ENCODE data around the gene ACSS3.

The ACSS3 gene

DNA sequence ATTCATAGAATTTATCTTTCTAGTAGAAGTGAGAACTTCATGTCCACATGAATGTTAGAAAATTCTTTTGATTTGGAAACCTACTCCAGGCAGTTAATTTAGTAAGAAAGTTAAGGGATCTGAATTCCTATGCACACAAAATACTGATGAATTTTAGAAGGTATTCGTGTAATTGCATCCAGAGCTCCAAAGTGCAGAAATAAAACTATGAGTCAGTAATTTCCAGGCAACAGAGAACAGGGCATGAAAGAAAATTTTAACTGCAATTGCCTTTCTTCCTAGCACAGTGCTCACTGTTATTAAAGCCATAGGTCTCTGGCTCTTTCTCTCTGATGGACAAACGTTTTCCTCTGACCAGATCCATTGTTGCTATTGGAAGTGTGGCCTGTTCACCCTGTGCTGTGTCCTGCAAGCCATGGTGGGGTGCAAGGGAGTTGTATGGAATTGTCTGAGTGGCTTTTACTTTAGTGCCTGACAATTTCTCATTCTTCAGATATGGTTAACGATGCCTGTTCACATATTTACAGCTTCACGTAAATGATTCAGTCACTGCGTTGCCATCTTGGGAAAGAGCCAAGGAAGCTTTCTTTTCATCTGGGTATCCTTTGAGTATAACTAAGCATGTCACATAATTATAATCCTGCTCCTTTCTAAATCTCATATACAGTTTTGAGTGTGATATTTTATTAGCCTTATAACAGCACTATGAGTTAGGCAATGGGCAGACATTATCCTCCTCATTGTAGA lies 145.1 kb downstream of the ACSS3 start:
- DNase-seq (ENCODE audit: low read depth, low spot score) = no peak

DNA sequence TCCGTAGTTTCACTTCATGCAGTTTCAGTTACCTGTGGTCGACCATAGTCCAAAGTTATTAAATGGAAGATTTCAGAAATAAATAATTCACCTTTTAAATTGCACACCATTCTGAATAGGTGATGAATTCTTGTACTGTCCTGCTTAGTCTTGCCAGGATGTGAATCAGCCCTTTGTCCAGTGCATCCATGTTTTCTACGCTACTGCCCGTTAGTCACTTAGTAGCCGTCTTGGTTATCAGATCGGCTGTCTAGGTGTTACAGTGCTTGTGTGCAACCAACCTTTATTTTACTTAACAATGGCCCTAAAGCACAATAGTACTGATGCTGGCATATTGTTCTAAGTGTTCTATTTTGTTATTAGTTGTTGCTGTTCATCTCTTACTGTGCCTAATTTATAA lies 146.7 kb downstream of the ACSS3 start:
- DNase-seq (ENCODE audit: low read depth, low spot score) = no peak

DNA sequence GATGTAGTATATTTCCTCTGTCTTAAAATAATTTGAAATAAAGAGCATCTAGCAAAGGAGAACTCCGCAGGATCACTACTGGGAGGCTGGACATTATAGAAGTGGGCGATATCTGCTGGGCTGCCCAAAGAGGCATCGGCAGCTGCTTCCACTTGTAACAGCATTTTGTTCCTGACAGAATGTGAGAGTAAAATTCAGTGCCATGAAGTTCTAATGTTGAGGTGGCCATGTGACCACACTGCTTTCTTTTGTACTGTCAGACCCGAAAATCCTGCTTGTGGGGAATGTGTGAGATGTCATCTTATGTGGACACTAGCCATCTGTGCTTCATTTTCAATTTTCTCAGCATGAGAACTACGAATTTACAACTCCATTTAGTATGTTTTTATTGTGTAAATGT lies 151.9 kb downstream of the ACSS3 start:
- DNase-seq (ENCODE audit: low read depth, low spot score) = peak; percentile 9

DNA sequence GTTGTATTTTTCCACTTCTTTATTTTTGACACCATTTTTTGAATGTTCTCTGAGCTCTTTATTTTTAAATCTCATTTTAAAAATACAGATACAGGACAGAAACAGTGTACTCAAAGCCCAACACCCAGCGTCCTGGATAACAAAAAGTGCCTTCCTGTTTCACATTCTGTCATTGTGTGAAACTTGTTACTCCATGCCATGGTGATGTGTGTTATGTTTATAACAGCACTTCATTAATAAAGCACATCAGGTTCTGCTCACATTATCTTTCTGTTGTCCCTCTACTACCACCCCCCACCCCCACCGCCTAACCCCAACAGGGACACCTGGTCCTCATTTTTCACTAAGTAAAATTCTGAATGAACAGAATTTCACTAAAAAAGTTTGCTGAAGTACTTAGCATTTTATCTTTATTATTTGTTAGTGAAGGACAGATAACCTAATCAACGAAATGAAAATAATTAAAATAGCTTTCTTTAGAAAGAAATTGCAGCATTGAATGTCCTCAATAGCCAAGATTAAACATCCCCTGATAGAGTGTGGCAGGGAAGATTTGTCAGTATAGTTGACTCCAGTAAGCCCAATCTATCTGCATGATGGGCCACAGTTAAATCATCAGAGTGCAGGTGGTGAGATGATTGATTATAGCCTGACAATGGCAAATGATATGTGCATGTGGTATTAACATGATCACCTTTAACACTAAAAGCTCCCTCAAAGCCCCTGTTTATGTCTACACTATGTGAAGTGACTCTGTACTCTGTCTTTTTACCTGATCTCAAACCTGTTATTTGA lies 153.9 kb downstream of the ACSS3 start:
- no peak for DNase-seq (ENCODE audit: low read depth, low spot score)

- no peak for DNase-seq (ENCODE audit: low read depth, low spot score)
These were observed 167.6 kb downstream of the ACSS3 start for GRCh38 chr12:81245458-81245857.

DNA sequence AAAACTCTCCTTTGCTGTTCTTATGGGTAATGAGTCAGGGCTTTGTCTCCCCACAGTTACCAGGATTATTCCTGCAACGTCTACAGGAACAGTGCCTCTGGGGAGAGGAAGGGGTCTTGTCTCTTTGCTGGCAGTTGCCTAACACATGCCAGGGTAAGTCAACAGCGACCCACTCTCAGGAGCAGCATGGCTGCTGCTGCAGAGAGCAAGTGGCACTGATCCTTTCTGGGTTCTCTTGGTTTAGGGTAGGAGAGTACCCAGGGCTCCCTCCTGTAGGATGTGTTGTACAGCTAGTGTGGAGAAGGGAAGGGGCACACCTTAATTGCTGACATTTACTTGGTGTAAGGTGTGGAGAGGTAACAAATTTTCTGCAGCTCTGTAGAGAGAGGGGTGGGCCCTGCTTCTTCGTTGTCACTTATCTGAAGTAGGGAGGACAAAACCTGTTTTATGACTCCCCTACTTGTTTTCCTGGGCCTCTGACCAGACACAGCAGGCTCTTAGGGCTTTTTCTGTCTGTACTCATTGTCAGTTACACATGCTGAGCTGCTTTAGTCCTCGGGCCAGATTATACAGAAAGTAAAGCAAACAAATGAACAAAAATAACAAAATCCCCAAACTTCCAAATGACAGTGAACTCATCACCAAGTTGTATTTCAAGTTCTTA lies 168.2 kb downstream of the ACSS3 start:
- peak; percentile 27 for DNase-seq (ENCODE audit: low read depth, low spot score)

DNA sequence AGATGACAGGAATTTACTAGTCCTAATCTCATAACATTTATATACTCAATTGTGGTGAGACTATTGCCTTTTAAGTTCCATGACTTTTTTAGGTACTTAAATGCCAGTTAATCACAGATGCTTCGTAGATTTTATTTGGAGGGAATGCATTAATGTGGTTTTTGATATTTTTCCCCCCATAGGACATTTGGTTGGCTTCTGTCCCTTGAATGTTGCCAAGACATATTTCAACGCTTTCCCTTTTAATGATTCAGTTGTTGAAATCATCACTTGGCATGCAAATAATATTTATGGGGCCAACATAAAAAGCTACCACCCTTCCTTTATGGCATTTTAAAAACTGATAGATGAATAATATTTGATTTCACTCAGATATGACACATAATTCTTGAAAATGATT lies 172.1 kb downstream of the ACSS3 start:
- no peak for DNase-seq (ENCODE audit: low read depth, low spot score)

DNA sequence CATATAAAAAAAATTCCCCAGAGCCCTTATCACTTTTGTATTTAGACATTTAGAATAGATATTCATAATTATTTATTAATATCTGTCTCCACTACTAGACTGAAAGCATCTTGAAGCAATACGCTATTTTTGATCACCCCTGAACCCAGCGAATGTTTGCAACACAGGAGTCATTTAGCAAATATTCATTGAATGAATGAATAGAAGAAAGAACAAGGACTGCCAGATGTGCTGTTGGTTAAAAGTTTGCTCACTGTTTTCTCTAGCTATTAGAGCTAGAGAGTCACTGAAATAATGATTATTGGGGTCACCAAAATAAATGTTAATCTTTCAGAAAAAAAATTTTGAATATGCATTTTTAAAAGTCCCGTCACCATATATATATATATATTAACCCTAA lies 174.3 kb downstream of the ACSS3 start:
- no peak for DNase-seq (ENCODE audit: low read depth, low spot score)

GRCh38 chr12:81253360-81253759 lies 175.5 kb downstream of the ACSS3 start:
- no peak for DNase-seq (ENCODE audit: low read depth, low spot score)

DNA sequence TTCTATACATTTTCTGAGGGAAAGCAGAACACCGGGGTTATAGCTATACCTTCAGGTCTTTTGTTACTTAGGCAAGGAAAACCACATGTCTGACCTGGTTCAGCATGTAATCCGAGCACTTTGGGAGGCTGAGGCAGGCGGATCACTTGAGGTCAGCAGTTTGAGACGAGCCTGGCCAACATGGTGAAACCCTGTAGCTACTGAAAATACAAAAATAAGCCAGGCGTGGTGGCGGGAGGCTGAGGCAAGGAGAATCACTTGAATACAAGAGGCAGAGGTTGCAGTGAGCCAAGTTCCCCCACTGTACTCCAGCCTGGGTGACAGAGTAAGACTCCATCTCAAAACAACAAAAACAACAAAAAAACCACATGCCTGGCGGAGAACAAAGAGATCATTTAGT lies 177.6 kb downstream of the ACSS3 start:
- DNase-seq (ENCODE audit: low read depth, low spot score) = no peak

DNA sequence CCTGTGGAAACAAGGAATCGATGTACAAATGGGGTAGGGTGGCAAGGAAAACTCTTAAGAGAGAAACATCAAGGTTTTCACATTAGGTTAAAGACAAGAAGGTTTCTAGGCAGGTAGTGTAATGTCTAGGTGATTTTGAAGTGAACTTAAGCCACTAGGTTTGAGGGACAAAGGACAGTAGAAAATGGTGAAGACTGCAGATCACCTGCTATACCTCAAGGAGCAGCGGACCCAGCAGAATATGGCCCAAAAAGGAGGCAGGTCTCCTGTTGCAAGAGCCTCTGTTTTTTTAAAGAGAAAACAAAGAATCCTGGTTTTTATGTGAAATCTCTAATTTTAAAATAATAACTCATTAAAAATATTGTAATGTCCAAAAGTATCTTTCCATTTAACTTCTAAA lies 178.1 kb downstream of the ACSS3 start:
- DNase-seq (ENCODE audit: low read depth, low spot score) = no peak

DNA sequence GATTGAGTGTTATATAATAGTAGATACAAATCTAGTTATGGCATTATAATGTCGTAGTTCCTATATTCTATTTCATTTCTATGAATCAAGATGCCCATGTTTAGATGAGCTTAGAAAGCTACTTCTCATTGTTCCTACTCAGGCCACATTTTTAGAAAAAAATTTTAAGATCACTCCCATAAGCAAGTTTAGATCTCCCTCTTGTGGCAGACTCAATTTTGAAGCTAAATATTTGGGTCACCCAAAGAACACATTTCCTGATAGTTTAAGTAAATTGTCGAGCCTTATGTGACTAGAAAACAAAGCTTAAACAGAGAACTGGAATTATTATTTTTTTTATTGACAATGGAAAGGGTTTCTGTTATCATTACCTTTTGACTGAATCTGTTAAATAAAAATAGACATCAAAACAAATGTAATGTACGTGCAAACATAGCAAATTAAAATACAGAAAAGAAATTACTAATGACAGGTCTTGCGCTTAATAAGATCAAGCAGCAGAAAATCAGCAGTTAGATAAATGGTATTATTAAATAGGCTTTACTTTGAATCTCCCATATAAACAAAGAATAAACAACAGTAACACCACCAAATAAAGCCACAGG lies 180.2 kb downstream of the ACSS3 start:
- peak; percentile 15 for DNase-seq (ENCODE audit: low read depth, low spot score)

DNA sequence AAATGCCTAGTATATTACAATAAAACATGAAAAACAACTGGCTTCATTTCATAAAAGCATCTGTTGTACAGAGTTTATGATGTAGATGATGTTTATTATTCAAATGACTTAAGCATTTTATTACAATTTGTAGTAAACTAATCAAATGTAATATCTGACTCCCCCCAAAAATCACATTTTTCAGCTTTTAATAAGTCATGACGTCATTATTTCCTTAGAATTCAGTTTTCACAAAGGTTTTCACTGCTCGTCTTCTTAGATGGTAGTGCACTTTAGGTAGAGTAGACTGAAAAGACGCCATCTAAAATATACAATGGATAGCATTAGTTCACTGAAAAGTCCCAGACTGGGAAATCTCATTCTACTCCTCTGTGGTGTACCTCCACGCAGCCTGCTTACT lies 181.5 kb downstream of the ACSS3 start:
- DNase-seq (ENCODE audit: low read depth, low spot score) = no peak

GRCh38 chr12:81261508-81262207 lies 183.8 kb downstream of the ACSS3 start:
- no peak for DNase-seq (ENCODE audit: low read depth, low spot score)

GRCh38 chr12:81263072-81263471 lies 185.2 kb downstream of the ACSS3 start:
- no peak for DNase-seq (ENCODE audit: low read depth, low spot score)

- no peak for DNase-seq (ENCODE audit: low read depth, low spot score)
These were observed 192.5 kb downstream of the ACSS3 start for GRCh38 chr12:81270385-81270784.

DNA sequence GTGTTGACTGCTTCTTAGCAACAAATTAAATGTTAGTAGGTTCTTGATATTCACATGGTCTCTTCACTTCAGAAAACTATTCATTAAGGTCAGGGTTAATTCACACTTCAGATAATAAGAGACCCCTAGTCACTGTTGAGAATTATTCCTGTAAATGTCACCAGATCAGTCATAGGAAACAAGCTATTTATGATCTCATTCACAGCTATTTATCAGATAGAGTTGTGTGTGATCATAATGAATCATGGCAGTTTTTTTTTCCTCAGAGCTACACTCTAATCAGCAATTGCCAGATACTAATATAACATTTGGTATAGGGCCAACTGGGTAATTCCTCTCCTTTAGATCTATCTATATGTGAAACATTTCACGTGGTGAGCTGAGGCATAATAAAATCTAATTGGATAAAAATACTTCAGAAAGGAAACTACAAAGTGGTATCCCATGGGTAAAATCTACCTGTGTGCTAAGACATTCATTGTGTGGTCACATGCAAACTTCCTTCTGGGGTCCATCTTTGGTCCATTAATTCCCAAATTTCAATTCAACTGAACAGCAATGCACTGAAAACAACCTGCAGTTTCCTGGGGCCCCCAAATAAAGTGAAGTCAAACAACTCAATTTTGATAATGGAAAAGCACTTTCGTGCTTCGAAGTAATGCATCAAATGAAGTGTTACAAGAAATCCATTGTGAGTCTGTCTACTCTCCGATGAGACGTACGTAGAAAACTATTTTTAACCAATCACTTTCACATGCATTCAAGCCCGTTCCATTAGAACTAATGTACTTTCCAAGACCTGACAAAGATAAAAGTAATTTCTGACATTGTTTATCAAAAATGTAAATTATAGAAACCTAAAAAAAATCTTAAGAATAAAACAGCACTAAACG lies 197.0 kb downstream of the ACSS3 start:
- no peak for DNase-seq (ENCODE audit: low read depth, low spot score)

DNA sequence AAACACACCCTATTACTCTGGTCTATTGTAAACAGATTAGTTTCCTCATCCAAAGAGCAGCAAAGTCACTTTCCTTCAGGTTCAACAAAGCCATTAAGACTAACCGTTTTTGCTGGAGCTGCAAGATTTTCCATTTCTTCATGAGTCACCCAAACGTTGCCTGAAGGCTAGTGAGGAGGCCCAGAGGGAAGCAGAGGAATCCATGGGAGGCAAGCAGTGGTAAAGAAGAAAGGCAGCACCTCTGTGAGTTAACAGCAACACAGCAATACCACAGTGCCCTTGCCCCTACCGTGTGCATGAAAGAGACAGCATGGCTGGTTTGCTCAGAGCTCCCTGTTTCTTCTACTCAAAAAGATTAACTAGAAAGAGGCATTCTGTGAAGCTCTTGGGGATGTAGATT lies 206.3 kb downstream of the ACSS3 start:
- peak; percentile 46 for DNase-seq (ENCODE audit: low read depth, low spot score)

DNA sequence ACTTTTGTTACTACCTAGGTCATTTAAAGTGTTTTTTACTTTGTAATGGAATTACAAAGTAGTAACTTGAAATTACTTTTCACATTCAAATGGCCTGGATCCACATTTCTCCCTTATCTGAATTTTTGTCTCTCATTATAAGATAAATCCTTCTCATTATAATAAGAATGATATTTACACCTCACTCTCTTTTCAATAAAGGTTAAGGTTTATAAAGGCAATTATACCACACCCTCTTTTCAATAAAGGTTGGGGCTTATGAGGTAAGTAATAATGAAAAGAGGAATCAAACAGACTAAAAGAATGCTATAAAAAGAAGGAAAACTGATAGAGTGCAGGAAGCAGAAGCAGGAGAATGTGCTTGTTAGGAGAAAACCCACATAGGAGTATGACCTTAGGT lies 210.8 kb downstream of the ACSS3 start:
- DNase-seq (ENCODE audit: low read depth, low spot score) = no peak

DNA sequence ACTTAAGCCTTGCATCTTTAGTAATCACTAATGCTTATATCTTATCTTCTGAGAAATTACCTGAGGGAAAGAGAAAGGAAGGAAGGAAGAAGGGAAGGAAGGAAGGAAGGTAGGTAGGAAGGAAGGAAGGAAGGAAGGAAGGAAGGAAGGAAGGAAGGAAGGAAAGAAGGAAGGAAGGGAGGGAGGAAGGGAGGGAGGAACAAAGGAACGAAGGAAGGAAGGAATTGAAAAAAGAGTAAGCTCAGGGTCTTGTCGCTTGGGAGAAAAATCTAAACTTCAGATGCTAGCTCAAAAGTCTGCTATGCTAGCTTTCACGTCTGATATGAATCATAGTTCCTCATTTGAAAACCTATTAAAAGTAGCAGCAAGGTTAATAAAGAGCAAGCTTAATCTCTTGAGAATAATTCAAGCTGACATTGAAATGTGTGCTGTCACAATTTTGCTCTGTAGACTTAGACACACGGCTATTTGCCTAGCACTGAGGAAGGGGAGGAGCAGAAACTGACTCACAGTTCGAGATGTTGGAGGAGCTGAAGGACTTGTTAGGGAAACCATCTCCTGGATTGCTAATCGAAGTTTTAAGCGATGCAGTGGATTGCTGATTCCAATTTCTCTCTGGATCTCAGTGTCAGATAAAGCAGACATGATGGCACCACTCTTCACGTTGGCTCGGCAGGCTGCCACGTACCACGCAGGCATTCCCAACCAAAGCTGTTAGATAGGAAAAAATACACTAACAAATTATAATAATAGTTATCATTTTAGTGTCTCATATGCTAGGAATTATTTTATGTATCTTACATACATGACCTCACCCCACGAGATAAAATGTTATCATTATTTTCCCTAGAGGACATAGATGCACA lies 216.7 kb downstream of the ACSS3 start:
- no peak for DNase-seq (ENCODE audit: low read depth, low spot score)
